Neuronal stem cell (in vitro differentiated cells): Measurements from ENCODE around the gene SPRR5.

ENCODE experiments used
- DNase-seq: peaks from one replicate; pipeline ENCODE4 v3.0.0-alpha.2; 2013; ENCODE audit warnings: low spot score
- H2AFZ ChIP-seq: one replicate; pipeline ENCODE4 v1.6.1; 2013; ENCODE audit warnings: mild to moderate bottlenecking, low read length, inconsistent platforms
- H2AK5ac ChIP-seq: 2 replicates; pipeline ENCODE4 v1.6.1; 2013; ENCODE audit warnings: low read depth, mild to moderate bottlenecking, inconsistent platforms, low read length, moderate library complexity, mixed read lengths
- H2BK120ac ChIP-seq: 2 replicates; pipeline ENCODE4 v1.6.1; 2013; ENCODE audit warnings: low read depth, mild to moderate bottlenecking, inconsistent platforms, low read length, moderate library complexity, mixed read lengths
- H2BK12ac ChIP-seq: one replicate; pipeline ENCODE4 v1.6.1; 2013; ENCODE audit warnings: low read length, inconsistent platforms
- H2BK15ac ChIP-seq: 2 replicates; pipeline ENCODE4 v1.6.1; 2013; ENCODE audit warnings: mild to moderate bottlenecking, low read length, inconsistent platforms, mixed read lengths
- H2BK5ac ChIP-seq: one replicate; pipeline ENCODE4 v1.6.1; 2013; ENCODE audit warnings: inconsistent platforms, mild to moderate bottlenecking, low read length, moderate library complexity
- H3K14ac ChIP-seq: one replicate; pipeline ENCODE4 v1.6.1; 2013; ENCODE audit warnings: low read length, inconsistent platforms
- H3K18ac ChIP-seq: 2 replicates; pipeline ENCODE4 v1.6.1; 2013; ENCODE audit warnings: low read length, inconsistent platforms
- H3K23ac ChIP-seq: 2 replicates; pipeline ENCODE4 v1.6.1; 2013; ENCODE audit warnings: low read depth, mild to moderate bottlenecking, mixed read lengths, low read length, inconsistent platforms; ENCODE audit not compliant: poor library complexity
- H3K27ac ChIP-seq: replicated peaks from 3 replicates; pipeline ENCODE4 v1.5.1; 2013; ENCODE audit warnings: low read length, inconsistent platforms
- H3K27me3 ChIP-seq, 3 experiments: 2 replicates each; pipeline ENCODE4 v1.6.1; 2013; ENCODE audit warnings: low read length in 3 of 3, mild to moderate bottlenecking in 2 of 3, inconsistent platforms in 1 of 3, low read depth in 1 of 3, mixed read lengths in 1 of 3, moderate library complexity in 1 of 3; ENCODE audit not compliant: control insufficient read depth in 3 of 3, insufficient read depth in 3 of 3
- H3K36me3 ChIP-seq, 2 donors: replicated peaks in 1 of 2; 2 replicates each; pipeline ENCODE4 v1.6.1; 2013; ENCODE audit warnings: low read length in 2 of 2; ENCODE audit not compliant: control insufficient read depth in 2 of 2, insufficient read depth in 2 of 2
- H3K4ac ChIP-seq: 2 replicates; pipeline ENCODE4 v1.6.1; 2013; ENCODE audit warnings: inconsistent platforms, mild to moderate bottlenecking, low read length, moderate library complexity
- H3K4me1 ChIP-seq, 2 donors: 1 replicate in 1 of 2; 2 replicates in 1 of 2; pipeline ENCODE4 v1.6.1; 2013; ENCODE audit warnings: low read length in 2 of 2, low read depth in 1 of 2; ENCODE audit not compliant: control insufficient read depth in 2 of 2, insufficient read depth in 1 of 2
- H3K4me2 ChIP-seq: one replicate; pipeline ENCODE4 v1.6.1; 2013; ENCODE audit warnings: mild to moderate bottlenecking, low read length, inconsistent platforms; ENCODE audit not compliant: insufficient read depth, poor library complexity, severe bottlenecking
- H3K4me3 ChIP-seq, 2 donors: 2 replicates each; pipeline ENCODE4 v1.5.1; 2013; ENCODE audit warnings: low read length in 2 of 2, mild to moderate bottlenecking in 2 of 2, inconsistent platforms in 1 of 2, moderate library complexity in 1 of 2
- H3K79me1 ChIP-seq: one replicate; pipeline ENCODE4 v1.6.1; 2013; ENCODE audit warnings: low read depth, mild to moderate bottlenecking, inconsistent platforms, low read length, moderate library complexity
- H3K9ac ChIP-seq: one replicate; pipeline ENCODE4 v1.6.1; 2013; ENCODE audit warnings: mild to moderate bottlenecking, low read depth, low read length, inconsistent platforms; ENCODE audit not compliant: poor library complexity
- H3K9me3 ChIP-seq, 2 donors: replicated peaks in 1 of 2; 2 replicates each; pipeline versions ENCODE3 to v1.6.1; 2013; ENCODE audit warnings: low read length in 2 of 2, mild to moderate bottlenecking in 2 of 2, inconsistent platforms in 1 of 2, low read depth in 1 of 2, mixed read lengths in 1 of 2, moderate library complexity in 1 of 2; ENCODE audit not compliant: control insufficient read depth in 2 of 2, insufficient read depth in 1 of 2
- H4K8ac ChIP-seq: one replicate; pipeline ENCODE4 v1.6.1; 2013; ENCODE audit warnings: low read depth, mild to moderate bottlenecking, inconsistent platforms, low read length, moderate library complexity
- H4K91ac ChIP-seq: one replicate; pipeline ENCODE4 v1.6.1; 2013; ENCODE audit warnings: low read length, low read depth, mild to moderate bottlenecking, inconsistent platforms; ENCODE audit not compliant: poor library complexity
- WGBS, 2 donors: extraction: QIAGEN DNeasy Blood & Tissue Kit; methylation state at CpG; one replicate each; pipeline ENCODE4 v1.1.7; 2013; ENCODE audit warnings: missing lambda C conversion rate in 2 of 2, mixed read lengths in 1 of 2; ENCODE audit not compliant: insufficient read length in 2 of 2, insufficient replicate concordance in 1 of 2; ENCODE audit errors: extremely low coverage in 2 of 2; 5-methylcytosine and 5-hydroxymethylcytosine counted together

Gene SPRR5

DNA sequence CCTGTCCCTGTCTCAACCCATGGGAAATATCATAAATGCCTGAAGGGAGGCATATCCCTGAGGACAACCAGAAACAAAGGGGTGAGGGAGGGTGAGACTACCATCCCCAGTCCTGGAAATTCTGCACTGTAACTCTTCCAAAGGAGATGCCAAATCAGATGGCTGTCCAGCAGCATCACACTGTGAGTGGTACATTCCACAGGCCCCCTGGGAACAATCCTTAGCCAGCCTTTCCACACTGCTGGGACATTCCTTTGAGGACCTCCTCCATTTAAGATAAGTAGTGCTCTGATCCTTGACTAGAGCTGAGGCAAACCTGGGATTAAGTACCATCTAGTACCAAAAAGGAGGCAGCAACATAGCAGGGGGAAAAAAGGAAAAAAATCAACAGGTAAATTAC lies 27.9 kb upstream of the SPRR5 start:
- Histone ChIP-seq H2BK12ac (no peak overlapping the region), H3K14ac (no peak overlapping the region), H3K27me3 (no peaks in the 10 kb centered on the region), H3K4ac (no peak overlapping the region), H2AK5ac (no peak overlapping the region), H2BK15ac (no peak overlapping the region), H2BK120ac (no peak overlapping the region), H3K4me1 (no peaks in the 10 kb centered on the region), H4K91ac (no peak overlapping the region), H3K4me2 (no peak overlapping the region), H3K4me3 (no peak overlapping the region), H3K18ac (no peak overlapping the region), H3K9ac (no peak overlapping the region), H2AFZ (no peak overlapping the region), H3K9me3 (no peaks in the 10 kb centered on the region), H3K36me3 (no peaks in the 10 kb centered on the region), H4K8ac (no peak overlapping the region), H2BK5ac (no peak overlapping the region), H3K23ac (no peak overlapping the region), H3K79me1 (no peaks in the 10 kb centered on the region), H3K27ac (no peak overlapping the region)
- DNase-seq, result no peak

DNA sequence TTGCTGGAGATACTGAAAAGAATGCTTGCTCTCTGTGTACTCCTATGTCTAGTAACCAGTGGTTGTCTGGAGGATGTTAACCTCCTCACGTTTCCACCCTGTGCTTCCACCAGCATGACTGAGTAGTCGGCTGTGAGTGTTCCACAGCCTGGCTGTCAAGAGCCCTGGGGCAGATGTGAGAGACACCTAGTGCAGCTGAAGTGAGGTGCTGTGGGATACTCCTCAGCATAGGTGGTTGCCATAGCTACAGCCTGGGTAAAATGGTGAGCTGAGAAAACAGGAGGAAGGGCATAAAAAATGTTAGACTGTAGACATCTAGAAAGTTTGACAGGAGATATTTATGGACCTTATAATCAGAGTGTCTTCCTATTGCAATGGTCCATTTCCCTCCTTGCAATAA lies 22.8 kb upstream of the SPRR5 start:
- Histone ChIP-seq H2AFZ (no peak overlapping the region), H3K4me2 (no peak overlapping the region), H3K4me1 (no peaks in the 10 kb centered on the region), H3K23ac (no peak overlapping the region), H3K9ac (no peak overlapping the region), H2BK15ac (no peak overlapping the region), H2AK5ac (no peak overlapping the region), H3K4ac (no peak overlapping the region), H2BK120ac (no peak overlapping the region), H4K91ac (no peak overlapping the region), H3K9me3 (peaks cover 0 to 7% of the 10 kb centered on the region in 2 donors), H3K4me3 (no peak overlapping the region), H3K14ac (no peak overlapping the region), H3K18ac (no peak overlapping the region), H2BK12ac (no peak overlapping the region), H3K79me1 (no peaks in the 10 kb centered on the region), H4K8ac (no peak overlapping the region), H2BK5ac (no peak overlapping the region), H3K27ac (no peak overlapping the region), H3K36me3 (no peaks in the 10 kb centered on the region), H3K27me3 (no peaks in the 10 kb centered on the region)
- no CpG with 5 or more reads among the region's 2 CpGs for WGBS, 2 donors
- DNase-seq, result no peak

DNA sequence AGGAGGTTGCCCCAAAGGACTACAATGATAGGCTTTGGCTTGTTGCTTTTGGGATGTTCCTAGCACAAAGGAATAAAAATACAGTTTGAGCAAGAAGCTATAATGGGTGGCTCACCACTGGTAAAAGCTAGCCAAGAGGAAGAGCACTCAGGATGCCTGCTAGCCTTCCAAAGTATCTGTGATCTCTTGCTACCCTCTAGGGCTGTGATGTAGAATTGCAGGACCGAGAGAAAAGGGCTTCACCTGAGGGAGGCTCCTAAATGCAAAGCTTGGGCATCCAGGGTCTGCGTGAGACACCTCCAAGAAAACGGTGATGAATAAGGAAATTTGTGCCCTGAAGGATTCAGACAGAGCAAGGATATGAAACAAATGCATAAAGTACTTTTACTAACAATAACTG lies 20.9 kb upstream of the SPRR5 start:
- H2BK12ac ChIP-seq, result no peak overlapping the region
- H3K27me3 ChIP-seq, result no peaks in the 10 kb centered on the region
- no peak overlapping the region for H3K4me3 ChIP-seq
- H3K79me1 ChIP-seq, result no peaks in the 10 kb centered on the region
- no peaks in the 10 kb centered on the region for H3K4me1 ChIP-seq
- no peak overlapping the region for H4K91ac ChIP-seq
- no peak overlapping the region for H3K4ac ChIP-seq
- no peak overlapping the region for H3K27ac ChIP-seq
- no peak overlapping the region for H3K14ac ChIP-seq
- no peaks in the 10 kb centered on the region for H3K36me3 ChIP-seq
- no peak overlapping the region for H2BK5ac ChIP-seq
- H3K4me2 ChIP-seq, result no peak overlapping the region
- no peak overlapping the region for H3K18ac ChIP-seq
- H3K9ac ChIP-seq, result no peak overlapping the region
- no peak overlapping the region for H2AK5ac ChIP-seq
- H4K8ac ChIP-seq, result no peak overlapping the region
- H2AFZ ChIP-seq, result no peak overlapping the region
- H3K9me3 ChIP-seq, result peaks cover 0 to 7% of the 10 kb centered on the region in 2 donors
- H2BK120ac ChIP-seq, result no peak overlapping the region
- H3K23ac ChIP-seq, result no peak overlapping the region
- DNase-seq, result no peak
- WGBS, 2 donors, result no CpG with 5 or more reads among the region's 3 CpGs
- no peak overlapping the region for H2BK15ac ChIP-seq

DNA sequence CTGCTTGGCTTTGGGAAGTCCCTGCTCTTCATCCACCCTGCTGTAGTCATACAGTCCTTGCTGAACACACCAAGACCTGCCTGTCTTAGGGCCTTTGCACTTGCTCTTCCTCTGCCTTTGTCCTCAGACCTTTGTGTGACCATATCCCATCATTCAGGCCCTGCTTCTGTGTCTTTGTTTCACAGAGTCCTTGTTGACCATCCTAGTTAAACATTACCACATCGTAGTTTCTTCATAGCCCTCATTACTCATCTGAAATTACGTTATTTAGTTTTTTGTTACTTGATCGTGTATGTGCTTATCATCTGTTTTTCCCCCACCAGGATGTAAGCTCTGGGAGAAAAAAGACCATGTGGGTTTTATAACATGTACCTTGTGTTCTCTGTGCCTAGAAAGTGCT lies 18.3 kb upstream of the SPRR5 start:
- Histone ChIP-seq H3K4me2 (no peak overlapping the region), H3K9ac (no peak overlapping the region), H2BK15ac (no peak overlapping the region), H2AFZ (no peak overlapping the region), H2BK5ac (no peak overlapping the region), H3K36me3 (no peaks in the 10 kb centered on the region), H2BK12ac (no peak overlapping the region), H3K4me3 (no peak overlapping the region), H3K14ac (no peak overlapping the region), H3K4me1 (no peaks in the 10 kb centered on the region), H3K18ac (no peak overlapping the region), H3K27ac (no peak overlapping the region), H3K27me3 (no peaks in the 10 kb centered on the region), H3K9me3 (peaks cover 0 to 7% of the 10 kb centered on the region in 2 donors), H2BK120ac (no peak overlapping the region), H3K79me1 (no peaks in the 10 kb centered on the region), H4K8ac (no peak overlapping the region), H3K4ac (no peak overlapping the region), H3K23ac (no peak overlapping the region), H4K91ac (no peak overlapping the region), H2AK5ac (no peak overlapping the region)
- no peak for DNase-seq
- no CpG with 5 or more reads among the region's 3 CpGs for WGBS, 2 donors
